ENCODE data around the gene DNAJB8.

DNAJB8 gene

DNA sequence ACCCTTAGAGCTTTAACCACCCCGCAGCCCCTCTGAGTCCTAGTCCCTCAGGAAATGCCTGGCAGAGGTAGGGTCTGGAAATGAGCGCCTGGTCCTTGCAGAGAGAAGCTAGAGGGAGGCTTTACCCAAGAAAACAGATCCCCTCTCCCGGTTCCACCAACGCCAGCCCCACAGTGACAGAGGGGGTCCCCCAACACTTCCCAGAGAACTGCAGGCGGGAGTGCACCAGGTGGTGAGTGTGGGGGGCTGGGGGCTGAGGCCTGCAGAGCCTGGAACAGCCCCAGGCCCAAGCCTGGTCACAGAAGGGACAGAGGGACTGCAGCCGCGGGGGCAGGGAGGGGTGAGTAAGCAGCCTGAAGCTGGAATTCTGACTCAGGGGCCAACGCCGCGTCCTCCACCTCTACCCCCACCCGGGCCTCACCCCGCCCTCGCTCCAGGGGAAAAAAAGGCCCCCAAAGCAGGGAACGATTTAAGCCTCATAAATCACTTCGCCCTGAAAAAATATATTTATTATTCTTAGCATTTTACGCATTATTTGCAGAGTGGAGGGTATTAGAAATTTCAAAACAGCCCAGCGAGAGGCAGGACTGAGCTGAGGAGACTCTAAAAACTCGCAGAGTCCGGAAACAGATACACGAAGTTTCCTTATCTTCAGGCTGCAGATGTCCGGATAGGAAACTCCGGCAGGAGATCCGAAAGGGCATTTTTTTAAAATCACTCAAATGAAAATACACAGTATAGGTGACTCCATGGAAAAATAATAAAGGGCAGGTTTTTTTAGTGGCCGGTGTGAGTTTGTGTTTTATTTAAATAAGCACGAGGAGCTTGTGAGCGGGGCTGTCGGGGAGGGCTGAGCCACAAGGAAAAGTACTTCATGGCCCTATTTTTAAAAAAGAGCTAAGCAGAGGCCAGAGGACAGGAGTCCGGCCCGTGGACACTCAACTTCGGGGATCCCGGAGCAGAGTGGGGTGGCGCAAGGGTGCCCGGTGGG, 16.3 kb upstream of the DNAJB8 start:
- no peak for DNase-seq

- DNase-seq = no peak
These were observed 15.5 kb upstream of the DNAJB8 start for GRCh38 chr3:128482175-128482574.

GRCh38 chr3:128481438-128481942, 14.8 kb upstream of the DNAJB8 start:
- DNase-seq = no peak

DNA sequence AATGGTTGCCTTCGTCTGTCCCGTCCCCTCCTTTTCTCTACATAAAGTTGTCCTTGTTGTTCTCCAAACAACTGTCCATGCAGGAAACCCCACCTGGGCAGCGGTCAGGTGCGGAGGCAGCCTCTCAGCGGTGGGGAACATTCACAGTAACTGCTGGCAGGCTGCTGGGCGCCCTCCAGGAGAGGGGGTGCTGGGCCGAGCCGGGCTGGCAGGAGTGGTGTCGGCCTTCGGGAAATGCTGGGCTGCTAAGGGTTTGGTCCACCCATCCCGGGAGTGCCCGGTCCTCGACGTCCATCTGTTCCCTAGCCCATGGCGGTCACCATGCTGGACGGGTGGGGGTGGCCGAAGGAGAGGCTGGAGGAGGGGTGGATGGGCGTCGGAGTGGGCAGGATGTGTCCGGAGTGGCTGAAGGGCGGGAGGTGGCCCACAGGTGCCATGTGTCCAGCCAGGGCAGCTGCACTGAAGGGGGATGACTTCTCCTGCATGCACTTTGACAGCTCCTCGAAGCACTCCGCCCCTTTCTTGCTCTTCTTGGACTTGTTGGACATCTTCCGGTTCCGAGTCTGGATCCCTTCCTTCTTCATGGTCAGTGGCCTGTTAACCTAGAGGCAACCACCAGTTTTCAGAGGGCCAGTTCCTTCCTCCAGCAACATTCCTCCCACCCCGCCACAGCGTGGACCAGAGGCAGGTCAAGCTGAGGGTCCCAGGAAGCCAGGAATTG, 14.2 kb upstream of the DNAJB8 start:
- no peak for DNase-seq

DNA sequence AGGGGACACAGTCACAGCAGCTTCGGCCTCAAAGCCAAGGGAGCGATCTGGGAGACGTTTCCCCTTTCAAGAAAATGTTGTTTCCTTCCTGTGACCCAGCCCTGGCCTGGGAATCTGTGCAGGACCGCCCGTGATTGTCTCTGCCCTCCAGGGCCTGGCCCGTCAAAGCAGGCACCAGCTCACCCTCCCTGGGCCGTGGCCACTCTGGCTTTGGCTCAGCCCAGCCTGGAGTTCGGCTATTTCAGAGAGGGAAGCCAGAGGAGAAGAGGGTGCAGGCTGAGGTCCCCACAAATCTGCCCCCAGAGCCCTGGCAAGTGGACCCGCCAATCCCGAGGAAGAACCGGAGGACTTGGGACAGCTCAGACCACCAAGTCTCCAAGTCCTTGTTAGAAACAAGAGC, 13.6 kb upstream of the DNAJB8 start:
- DNase-seq = no peak

DNA sequence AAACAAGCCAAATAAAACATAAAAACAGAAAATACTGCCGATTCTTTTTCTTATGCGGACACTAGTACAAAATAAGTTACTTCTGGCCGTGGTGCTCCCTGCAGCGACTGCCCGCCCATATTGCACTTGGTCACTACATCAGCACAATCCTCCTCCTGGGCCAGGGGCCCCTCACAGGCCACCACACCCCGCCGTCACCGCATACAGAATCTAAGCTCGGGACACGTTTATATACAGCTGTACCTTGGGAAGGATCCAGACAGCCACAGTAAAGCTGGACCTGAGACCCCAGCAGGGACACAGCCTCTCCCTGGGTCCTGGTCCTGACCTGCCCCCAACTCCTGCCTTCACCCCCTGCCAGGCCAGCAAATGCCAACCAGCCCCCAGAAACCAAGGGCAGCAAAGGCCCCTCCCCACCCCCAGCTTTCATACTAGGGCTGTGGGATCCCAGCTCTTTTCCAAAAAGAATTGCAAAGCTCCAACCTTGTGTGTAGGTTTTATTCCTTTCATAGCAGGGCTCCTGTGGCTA, 12.9 kb upstream of the DNAJB8 start:
- DNase-seq = no peak

DNA sequence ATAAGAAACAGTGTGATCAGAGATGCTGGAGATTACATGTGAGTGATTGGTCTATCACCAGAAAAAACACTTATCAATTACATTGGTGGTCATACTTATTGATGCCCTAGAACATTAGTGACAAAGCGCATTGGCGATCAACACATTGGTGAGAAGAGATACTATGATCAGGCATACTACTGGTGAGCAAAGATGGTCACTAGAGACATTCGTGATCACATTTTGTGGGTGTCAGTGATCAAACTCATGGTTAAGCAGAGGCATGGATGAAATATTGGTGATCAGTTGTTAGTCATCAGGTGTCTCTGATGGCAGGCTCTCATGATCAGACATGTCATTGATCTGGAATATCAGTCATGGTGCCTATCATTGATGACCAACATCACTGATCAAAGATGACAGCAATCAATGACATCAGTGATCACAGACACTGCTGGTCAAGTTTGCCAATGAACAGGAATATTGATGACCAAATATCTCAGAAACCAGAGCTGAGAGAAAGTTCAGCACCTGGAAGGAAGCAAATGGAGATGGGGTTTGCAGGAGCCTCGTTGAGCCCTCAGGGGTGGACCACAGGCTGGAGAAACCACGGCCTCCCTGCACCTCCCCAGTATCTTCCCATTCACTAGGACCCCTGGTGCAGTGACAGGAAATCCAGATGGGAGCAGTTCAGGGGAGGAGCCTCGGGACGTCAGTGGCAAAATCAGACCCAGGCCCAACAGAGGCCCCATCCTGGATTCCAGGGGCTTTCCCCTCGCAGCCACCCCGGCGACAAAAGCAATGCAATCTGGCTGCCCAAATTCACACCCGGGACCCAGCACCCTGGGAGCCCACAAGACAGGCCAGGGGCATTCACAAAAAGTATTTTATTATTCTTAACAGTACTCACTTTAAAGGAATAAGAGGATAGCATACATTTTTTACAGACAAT, 12.2 kb upstream of the DNAJB8 start:
- no peak for DNase-seq

- DNase-seq = no peak
These were observed 10.0 kb upstream of the DNAJB8 start for GRCh38 chr3:128476659-128477058.

DNA sequence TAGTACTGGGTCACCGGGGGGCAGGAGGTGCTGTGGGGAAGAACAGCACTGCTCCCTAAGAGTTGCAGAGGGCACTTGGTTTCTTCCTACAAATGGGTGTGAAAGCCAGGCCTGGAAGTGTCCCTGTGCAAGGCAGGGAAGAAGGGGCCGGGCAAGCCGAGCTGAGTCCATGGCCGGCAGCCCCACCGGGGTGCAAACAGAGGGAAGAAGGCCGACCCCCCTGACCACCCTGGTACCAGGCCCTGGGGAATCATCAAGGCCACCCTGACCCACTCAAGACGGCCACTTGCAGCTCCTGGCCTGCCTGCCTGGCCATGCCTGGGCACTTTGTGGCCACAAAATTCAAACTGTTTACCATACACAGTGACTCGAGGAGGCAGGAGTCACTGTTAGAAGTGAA, 8.7 kb upstream of the DNAJB8 start:
- no peak for DNase-seq

GRCh38 chr3:128473737-128474136, 7.0 kb upstream of the DNAJB8 start:
- no peak for DNase-seq

GRCh38 chr3:128473180-128473519, 6.5 kb upstream of the DNAJB8 start:
- DNase-seq = no peak

DNA sequence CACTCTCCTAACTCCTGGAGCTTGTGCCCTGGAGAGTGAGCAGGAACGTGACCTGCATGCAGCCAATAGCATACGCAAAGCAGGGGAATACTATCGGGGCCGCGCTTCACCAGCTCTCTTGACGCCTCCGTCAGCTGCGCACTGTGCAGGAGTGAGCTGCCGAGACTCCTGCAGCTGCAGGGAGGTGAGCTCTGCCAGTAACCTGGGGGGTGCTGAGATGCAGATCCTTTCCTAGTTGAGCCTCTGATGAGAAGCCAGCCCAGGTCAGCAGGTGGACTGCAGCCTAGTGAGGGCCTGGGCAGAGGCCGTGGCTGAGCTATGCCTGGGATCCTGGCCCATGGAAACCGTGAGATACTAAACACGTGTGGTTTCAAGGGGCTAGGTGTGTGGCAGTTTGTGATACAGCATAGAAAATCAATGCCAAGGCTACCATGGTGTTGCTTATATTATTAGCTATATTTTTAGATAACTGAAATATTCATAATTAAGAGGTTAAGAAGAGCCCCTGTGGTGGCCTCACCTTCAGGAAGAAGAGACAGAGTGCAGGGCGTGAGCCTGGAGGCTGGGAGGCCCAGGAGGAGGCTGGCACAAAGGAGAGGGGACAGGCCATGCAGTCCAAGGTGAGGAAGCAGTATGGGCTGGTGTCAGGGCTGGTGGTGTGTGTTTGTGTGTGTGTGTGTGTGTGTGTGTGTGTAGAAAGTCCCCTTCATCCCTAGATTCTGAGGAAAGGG, 5.9 kb upstream of the DNAJB8 start:
- no peak for DNase-seq

GRCh38 chr3:128471720-128472119, 5.0 kb upstream of the DNAJB8 start:
- no peak for DNase-seq

GRCh38 chr3:128471110-128471509, 4.4 kb upstream of the DNAJB8 start:
- no peak for DNase-seq

GRCh38 chr3:128470134-128470899, 3.6 kb upstream of the DNAJB8 start:
- no peak for DNase-seq

DNA sequence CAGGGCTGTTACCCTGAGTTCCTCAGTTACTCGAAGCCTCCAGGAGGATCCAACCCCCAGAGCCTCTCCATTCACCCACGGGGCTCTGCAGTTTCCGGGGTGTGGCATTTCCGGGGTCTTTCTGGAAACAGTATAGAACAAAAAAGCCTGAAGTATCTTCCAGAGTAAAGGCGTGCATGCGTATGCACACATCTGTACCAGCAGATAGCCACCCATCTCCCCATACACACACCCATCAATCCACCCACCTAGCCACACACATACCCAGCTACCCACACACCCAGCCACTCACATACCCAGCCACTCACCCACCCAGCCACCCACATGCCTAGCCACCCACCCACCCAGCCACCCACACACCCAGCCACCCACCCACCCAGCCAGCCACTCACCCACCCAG, 2.9 kb upstream of the DNAJB8 start:
- no peak for DNase-seq

- DNase-seq = no peak
These were observed 2.3 kb upstream of the DNAJB8 start for GRCh38 chr3:128468791-128469527.

DNA sequence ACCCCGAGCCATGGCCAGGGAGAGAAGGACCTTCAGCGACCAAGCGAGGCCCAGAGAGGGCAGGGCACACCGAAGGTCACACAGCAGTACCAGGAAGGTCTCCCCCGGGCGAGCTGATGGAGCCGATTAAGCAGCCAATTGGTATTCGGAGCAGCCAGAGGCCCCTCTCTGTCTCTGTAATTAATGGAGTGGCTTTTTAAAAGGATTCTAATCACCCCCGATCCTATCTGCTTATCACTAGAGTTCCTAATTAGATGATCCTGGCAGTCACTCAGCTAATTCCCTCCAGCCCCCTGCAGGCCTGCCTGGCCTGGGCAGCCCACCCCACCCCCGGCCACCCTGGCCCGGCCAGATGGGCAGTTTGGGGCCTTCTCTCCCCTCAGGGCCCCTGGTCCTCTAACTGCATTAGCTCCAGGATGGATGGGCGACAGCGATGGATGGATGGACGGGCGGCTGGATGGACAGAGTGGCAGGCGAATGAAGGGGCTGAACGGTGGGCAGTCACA, 1.6 kb upstream of the DNAJB8 start:
- DNase-seq = no peak

DNA sequence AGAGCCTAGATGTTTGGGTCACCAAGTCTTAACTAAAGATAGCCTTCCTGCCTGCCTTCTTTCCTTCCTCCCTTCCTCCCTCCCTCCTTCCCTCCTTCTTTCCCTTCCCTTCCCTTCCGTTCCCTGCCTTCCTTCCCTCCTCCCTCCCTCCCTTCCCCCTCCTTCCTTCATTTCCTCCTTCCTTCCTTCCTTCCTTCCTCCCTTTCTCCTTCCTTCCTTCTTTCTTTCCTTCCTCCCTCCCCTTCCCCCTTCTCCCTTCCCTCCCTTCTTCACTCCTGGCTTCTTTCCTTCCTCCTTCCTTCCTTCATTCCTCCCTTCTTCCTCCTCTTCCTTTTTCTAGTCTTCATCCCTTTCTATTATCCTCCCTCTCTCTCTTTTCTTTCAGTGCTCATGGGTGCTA, 2.0 kb downstream of the DNAJB8 start:
- no peak for DNase-seq

DNA sequence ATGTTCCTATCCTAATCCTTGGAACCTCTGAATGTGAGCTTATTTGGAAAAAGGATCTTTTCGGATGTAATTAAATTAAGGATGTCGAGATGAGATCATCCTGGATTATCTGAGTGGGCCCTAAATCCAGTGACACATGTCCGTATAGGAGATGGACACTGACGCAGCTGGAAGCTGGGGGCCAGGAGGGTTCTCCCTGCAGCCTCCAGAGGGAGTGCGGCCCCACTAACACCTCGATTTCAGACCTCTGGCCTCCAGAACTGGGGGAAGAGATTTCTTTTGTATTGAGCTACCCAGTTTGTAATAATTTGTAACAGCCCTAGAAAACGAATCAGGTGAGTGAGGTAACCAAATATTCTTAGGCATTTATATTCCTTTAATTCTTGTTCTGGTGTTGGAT, 2.5 kb downstream of the DNAJB8 start:
- DNase-seq = no peak
